H1 (cell line): Measurements from ENCODE around the gene BACE2. TPM values are rescaled to one million over a fixed set of nuclear protein-coding genes. Genes with fewer than 3 reads are reported as not detected.

Source experiments
- CTCF ChIA-PET: fragments of 300-600 bp; sonication (Branson Sonifier 250); formaldehyde crosslinking; loops from one replicate; lab custom pipeline; 2021; ENCODE audit not compliant: partially characterized antibody; lab: Charles Lee
- POLR2A ChIA-PET: fragments of 300-600 bp; sonication (Branson Sonifier 250); formaldehyde crosslinking; loops from one replicate; lab custom pipeline; 2021; ENCODE audit warnings: inconsistent platforms; ENCODE audit not compliant: partially characterized antibody; lab: Charles Lee
- DNase-seq, 2 experiments: peaks; one replicate each; pipeline versions ENCODE4 v3.0.0 to v3.0.0-alpha.2; 2010 to 2022; ENCODE audit warnings: low spot score in 2 of 2, low read depth in 1 of 2, mixed read lengths in 1 of 2
- FAIRE-seq: peaks from 2 replicates; lab custom pipeline; 2011; peaks lifted over from hg19 to GRCh38; lab: Jason Lieb, UNC
- H2AFZ ChIP-seq: 2 replicates; pipeline ENCODE4 v1.8.1; 2012; ENCODE audit warnings: low read length, inconsistent platforms
- H2AK5ac ChIP-seq: 2 replicates; pipeline ENCODE4 v1.6.1; 2013; ENCODE audit warnings: low read depth, low read length
- H2BK120ac ChIP-seq: replicated peaks from 2 replicates; pipeline ENCODE3; 2013; ENCODE audit warnings: low read depth, low read length, inconsistent platforms
- H2BK12ac ChIP-seq: 2 replicates; pipeline ENCODE4 v1.6.1; 2013; ENCODE audit warnings: low read depth, low read length
- H2BK15ac ChIP-seq: 2 replicates; pipeline ENCODE4 v1.6.1; 2013; ENCODE audit warnings: low read length
- H2BK20ac ChIP-seq: 2 replicates; pipeline ENCODE4 v1.6.1; 2013; ENCODE audit warnings: low read length
- H2BK5ac ChIP-seq: 2 replicates; pipeline ENCODE4 v1.6.1; 2013; ENCODE audit warnings: low read depth, low read length
- H3K14ac ChIP-seq: 2 replicates; pipeline ENCODE4 v1.6.1; 2013; ENCODE audit warnings: inconsistent platforms; ENCODE audit not compliant: insufficient read length
- H3K18ac ChIP-seq: 2 replicates; pipeline ENCODE4 v1.6.1; 2013; ENCODE audit warnings: low read length; ENCODE audit errors: extremely low read depth
- H3K23ac ChIP-seq: 2 replicates; pipeline ENCODE4 v1.6.1; 2013; ENCODE audit warnings: inconsistent platforms; ENCODE audit not compliant: insufficient read length
- H3K23me2 ChIP-seq: 2 replicates; pipeline ENCODE4 v1.6.1; 2013; ENCODE audit warnings: low read depth, low read length
- H3K27ac ChIP-seq: 2 replicates; pipeline ENCODE4 v1.6.1; 2011; ENCODE audit warnings: low read depth, low read length, inconsistent platforms
- H3K27me3 ChIP-seq, 4 experiments: replicated peaks in 1 of 4; 1 replicate in 1 of 4; 2 replicates in 3 of 4; pipeline versions ENCODE4 v1.6.1 to v1.8.1; 2011 to 2013; ENCODE audit warnings: low read length in 3 of 4, mild to moderate bottlenecking in 3 of 4, inconsistent platforms in 2 of 4, mixed read lengths in 2 of 4, moderate library complexity in 1 of 4; ENCODE audit not compliant: control insufficient read depth in 3 of 4, insufficient read depth in 3 of 4; ENCODE audit errors: extremely low read depth in 1 of 4
- H3K36me3 ChIP-seq, 4 experiments: 2 replicates each; pipeline versions ENCODE4 v1.6.1 to v1.8.1; 2011 to 2013; ENCODE audit warnings: mild to moderate bottlenecking in 4 of 4, low read length in 3 of 4, moderate library complexity in 2 of 4, control low read depth in 1 of 4, inconsistent platforms in 1 of 4; ENCODE audit not compliant: insufficient read depth in 4 of 4, control insufficient read depth in 2 of 4
- H3K4ac ChIP-seq: replicated peaks from 2 replicates; pipeline ENCODE3; 2013; ENCODE audit warnings: low read length, low read depth, mixed read lengths, inconsistent platforms; ENCODE audit not compliant: insufficient read length
- H3K4me1 ChIP-seq, 4 experiments: replicated peaks in 1 of 4; 1 replicate in 1 of 4; 2 replicates in 3 of 4; pipeline versions ENCODE4 v1.6.1 to v1.8.1; 2011 to 2013; ENCODE audit warnings: low read length in 3 of 4, inconsistent platforms in 2 of 4, mixed read lengths in 1 of 4; ENCODE audit not compliant: insufficient read depth in 4 of 4, control insufficient read depth in 3 of 4
- H3K4me2 ChIP-seq, 2 experiments: 2 replicates each; pipeline versions ENCODE4 v1.6.1 to v1.8.1; 2011 to 2013; ENCODE audit warnings: low read depth in 2 of 2, low read length in 2 of 2, control low read depth in 1 of 2, inconsistent platforms in 1 of 2, mild to moderate bottlenecking in 1 of 2; ENCODE audit not compliant: insufficient read depth in 1 of 2
- H3K4me3 ChIP-seq, 4 experiments: fragments of 200-600, 300-600 bp in 1 of 4; sonication (generic), shearing (Covaris generic), sonication (Bioruptor Twin) in 1 of 4; 2 replicates each; pipeline versions ENCODE4 v1.5.1 to v1.8.1; 2011 to 2016; ENCODE audit warnings: low read length in 4 of 4, low read depth in 3 of 4, control low read depth in 2 of 4, inconsistent platforms in 2 of 4, mild to moderate bottlenecking in 2 of 4, mixed read lengths in 1 of 4, moderate library complexity in 1 of 4; ENCODE audit not compliant: insufficient read depth in 2 of 4; ENCODE audit errors: extremely low read depth in 1 of 4
- H3K56ac ChIP-seq: replicated peaks from 2 replicates; pipeline ENCODE3; 2013; ENCODE audit warnings: low read depth, mild to moderate bottlenecking, mixed read lengths, low read length, inconsistent platforms; ENCODE audit not compliant: insufficient read length
- H3K79me1 ChIP-seq: 2 replicates; pipeline ENCODE4 v1.6.1; 2013; ENCODE audit warnings: low read depth, low read length, control low read depth
- H3K79me2 ChIP-seq, 2 experiments: 2 replicates each; pipeline versions ENCODE4 v1.6.1 to v1.8.1; 2012 to 2013; ENCODE audit warnings: low read length in 2 of 2, mild to moderate bottlenecking in 2 of 2, inconsistent platforms in 1 of 2; ENCODE audit not compliant: insufficient read depth in 2 of 2, control insufficient read depth in 1 of 2
- H3K9ac ChIP-seq, 4 experiments: replicated peaks in 1 of 4; 1 replicate in 1 of 4; 2 replicates in 3 of 4; pipeline versions ENCODE4 v1.6.1 to v1.8.1; 2011 to 2013; ENCODE audit warnings: low read depth in 3 of 4, low read length in 3 of 4, control low read depth in 2 of 4, mild to moderate bottlenecking in 2 of 4, moderate library complexity in 2 of 4, inconsistent platforms in 1 of 4; ENCODE audit errors: extremely low read depth in 1 of 4
- H3K9me3 ChIP-seq, 2 experiments: 2 replicates each; pipeline versions ENCODE4 v1.6.1 to v1.8.1; 2012 to 2013; ENCODE audit warnings: mild to moderate bottlenecking in 2 of 2, moderate library complexity in 2 of 2, control low read depth in 1 of 2, inconsistent platforms in 1 of 2, low read depth in 1 of 2, low read length in 1 of 2, mixed read lengths in 1 of 2; ENCODE audit not compliant: insufficient read depth in 2 of 2
- H4K20me1 ChIP-seq, 2 experiments: replicated peaks in 1 of 2; 2 replicates each; pipeline versions ENCODE3 to v1.8.1; 2011 to 2013; ENCODE audit warnings: inconsistent platforms in 2 of 2, low read length in 2 of 2, mild to moderate bottlenecking in 1 of 2; ENCODE audit not compliant: insufficient read depth in 2 of 2, control insufficient read depth in 1 of 2
- H4K5ac ChIP-seq: 2 replicates; pipeline ENCODE4 v1.6.1; 2013; ENCODE audit warnings: low read length, low read depth, mixed read lengths, inconsistent platforms; ENCODE audit not compliant: insufficient read length
- H4K8ac ChIP-seq: 2 replicates; pipeline ENCODE4 v1.8.0; 2013; ENCODE audit warnings: mild to moderate bottlenecking, moderate library complexity, low read length, inconsistent platforms; ENCODE audit not compliant: insufficient read depth; ENCODE audit errors: extremely low read depth
- H4K91ac ChIP-seq: replicated peaks from 2 replicates; pipeline ENCODE3; 2013; ENCODE audit warnings: low read length, mixed read lengths, inconsistent platforms; ENCODE audit not compliant: insufficient read length
- ATF2 ChIP-seq: IDR thresholded peaks from 2 replicates; pipeline ENCODE4 v1.6.1; 2012; ENCODE audit warnings: low read length, inconsistent platforms
- ATF3 ChIP-seq: IDR thresholded peaks from 2 replicates; pipeline ENCODE4 v1.6.1; 2011; ENCODE audit warnings: low read depth, mild to moderate bottlenecking, low read length; ENCODE audit not compliant: insufficient read depth
- SIX5 ChIP-seq: IDR thresholded peaks from 2 replicates; pipeline ENCODE4 v1.6.1; 2011; ENCODE audit warnings: mild to moderate bottlenecking, low read depth, low read length
- SRF ChIP-seq: IDR thresholded peaks from 2 replicates; pipeline ENCODE4 v1.6.1; 2011; ENCODE audit warnings: mild to moderate bottlenecking, low read depth, low read length, moderate library complexity
- TAF1 ChIP-seq: IDR thresholded peaks from 2 replicates; pipeline ENCODE4 v1.6.1; 2011; ENCODE audit warnings: mild to moderate bottlenecking, low read depth, low read length
- WGBS, 2 experiments: shearing (Covaris generic) in 1 of 2; methylation state at CpG; one replicate each; pipeline versions ENCODE4 v1.1.6 to v1.1.7; 2013 to 2015; ENCODE audit warnings: low lambda C conversion rate in 2 of 2, mixed read lengths in 2 of 2, inconsistent platforms in 1 of 2, low coverage in 1 of 2, missing lambda C conversion rate in 1 of 2; ENCODE audit not compliant: insufficient replicate concordance in 2 of 2, insufficient coverage in 1 of 2, insufficient read length in 1 of 2; ENCODE audit errors: extremely low coverage in 1 of 2, missing lambda C conversion rate in 1 of 2; 5-methylcytosine and 5-hydroxymethylcytosine counted together
- polyA plus RNA-seq, 7 experiments: library from polyadenylated mRNA; depleted of rRNA in 3 of 7; stranded (reverse) in 5 of 7; unstranded in 2 of 7; fragments of >200 nt in 5 of 7; fragments of 200-250 nt in 2 of 7; gene quantifications; 1 replicate in 5 of 7; 2 replicates in 1 of 7; 4 replicates in 1 of 7; pipeline versions ENCODE4 v1.2.1 to v1.2.3, GENCODE V29; 2011 to 2013; ENCODE audit warnings: missing spikeins in 2 of 7, mixed read lengths in 2 of 7
- total RNA-seq: library from RNA; stranded (reverse); fragmentation: NEBNext Ultra II Directional; extraction: Animal tissue kit (Norgen Biotek cat#: 25700); gene quantifications from 2 replicates; pipeline ENCODE4 v1.2.1, GENCODE V29; 2021

Gene BACE2
- total and polyA plus RNA-seq, 2 of the 8 experiments (the other 6 are each of a cell fraction or from before 2014, with no cell fraction given) = 8.1 to 10.9 TPM

- H3K27ac ChIP-seq = no peak overlapping the region
- WGBS, 2 experiments = 92% methylated on average over 13 of the region's 13 CpGs; no CpG with 5 or more reads in 1 of the 2 experiments
- no peak overlapping the region for H3K18ac ChIP-seq
- H2BK120ac ChIP-seq = no peak overlapping the region
- H3K79me2 ChIP-seq = no peaks in the 10 kb centered on the region
- no peak overlapping the region for H3K4ac ChIP-seq
- ChIA-PET CTCF (interaction anchor here (1.8 to 8.3 kb wide), 2 partner anchors 10 to 46 kb away, joined by 9 to 98 read pairs; no protein-coding TSS in a partner anchor), POLR2A (no interaction called here)
- no peak overlapping the region for H3K23ac ChIP-seq
- no peaks in the 10 kb centered on the region for H4K20me1 ChIP-seq
- H3K14ac ChIP-seq = no peak overlapping the region
- DNase-seq (no peak), FAIRE-seq (no peak)
- H3K36me3 ChIP-seq = no peaks in the 10 kb centered on the region
- H3K27me3 ChIP-seq = no peaks in the 10 kb centered on the region; a peak in 1 of 7 replicates
- no peak overlapping the region for H4K8ac ChIP-seq
- H3K4me3 ChIP-seq = no peak overlapping the region
- H3K23me2 ChIP-seq = no peaks in the 10 kb centered on the region
- H2BK12ac ChIP-seq = no peak overlapping the region
- H2BK20ac ChIP-seq = no peak overlapping the region
- H3K4me2 ChIP-seq = no peak overlapping the region
- H2AK5ac ChIP-seq = no peak overlapping the region
- H3K9me3 ChIP-seq = no peaks in the 10 kb centered on the region; a peak in 1 of 4 replicates
- no peak overlapping the region for H4K91ac ChIP-seq
- H3K4me1 ChIP-seq = no peaks in the 10 kb centered on the region
- H3K56ac ChIP-seq = no peak overlapping the region
- H2AFZ ChIP-seq = no peak overlapping the region
- H2BK5ac ChIP-seq = no peak overlapping the region
- H4K5ac ChIP-seq = no peak overlapping the region
- no peaks in the 10 kb centered on the region for H3K79me1 ChIP-seq
- no peak overlapping the region for H3K9ac ChIP-seq
- H2BK15ac ChIP-seq = no peak overlapping the region
- TF ChIP-seq SRF (no peak), ATF2 (no peak), TAF1 (no peak), SIX5 (no peak), ATF3 (no peak)
Measured at GRCh38 chr21:41124641-41125201, 43.2 kb upstream of the BACE2 start.
